Left hindlimb (tissue), 1 donor: Measurements from ENCODE around the gene SEPTIN5.
"Not testable (repeated sequence)": the region's sequence is repeated elsewhere in the genome, so short reads cannot be mapped to it uniquely, and the experiment has no call there.

ENCODE experiments used
- DNase-seq: peaks from one replicate; pipeline ENCODE4 v3.0.0-alpha.2; 2018

Gene SEPTIN5

DNA sequence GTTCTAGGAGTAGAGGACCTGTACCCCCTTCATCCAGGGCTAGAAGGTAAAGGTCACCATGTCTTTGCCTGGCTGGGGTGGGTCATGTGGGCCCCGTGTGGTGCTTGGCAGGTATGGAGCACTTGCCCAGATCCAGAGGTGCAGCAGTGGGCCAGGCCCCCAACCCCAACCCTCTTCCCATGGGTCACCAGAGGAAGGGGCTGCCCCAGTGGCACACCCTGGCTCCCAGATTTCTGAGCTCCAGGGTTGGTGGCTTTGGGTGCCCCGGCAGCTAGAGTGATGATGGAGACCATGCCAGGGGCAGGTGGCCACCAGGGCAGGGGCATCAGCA is 6.7 kb downstream of the SEPTIN5 start:
- DNase-seq, result no peak

DNA sequence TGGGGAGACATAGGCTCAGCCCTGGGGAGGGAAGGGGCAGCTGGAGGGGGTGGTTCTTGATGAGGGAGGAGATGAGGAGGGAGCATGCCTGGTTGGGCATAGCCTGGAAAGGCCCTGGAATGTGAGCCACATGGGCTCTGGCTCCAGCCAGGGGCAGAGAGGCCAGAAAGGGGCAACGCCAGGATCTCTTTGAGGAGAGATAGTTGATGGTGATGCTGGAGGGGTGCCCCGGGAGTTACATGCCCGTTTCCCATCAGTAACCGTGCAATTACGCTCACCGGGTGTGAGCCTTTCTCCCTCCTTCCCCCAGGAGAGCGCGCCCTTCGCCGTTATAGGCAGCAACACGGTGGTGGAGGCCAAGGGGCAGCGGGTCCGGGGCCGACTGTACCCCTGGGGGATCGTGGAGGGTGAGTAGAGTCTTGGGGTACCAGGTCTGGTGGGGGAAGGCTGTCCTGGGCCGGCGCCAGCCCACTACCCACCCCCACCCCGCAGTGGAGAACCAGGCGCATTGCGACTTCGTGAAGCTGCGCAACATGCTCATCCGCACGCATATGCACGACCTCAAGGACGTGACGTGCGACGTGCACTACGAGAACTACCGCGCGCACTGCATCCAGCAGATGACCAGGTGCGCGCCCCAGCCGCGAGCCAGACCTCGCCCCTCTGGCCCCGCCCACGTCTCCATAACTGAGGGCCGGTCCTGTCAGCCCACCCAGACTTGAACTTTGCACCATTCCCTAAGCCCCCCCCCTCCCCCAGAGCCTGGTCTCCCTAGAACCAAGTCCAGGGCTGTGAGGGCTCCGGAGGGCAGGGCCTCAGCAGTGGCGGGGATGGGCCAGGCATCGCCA is 7.3 kb downstream of the SEPTIN5 start:
- peak; percentile 51 for DNase-seq

DNA sequence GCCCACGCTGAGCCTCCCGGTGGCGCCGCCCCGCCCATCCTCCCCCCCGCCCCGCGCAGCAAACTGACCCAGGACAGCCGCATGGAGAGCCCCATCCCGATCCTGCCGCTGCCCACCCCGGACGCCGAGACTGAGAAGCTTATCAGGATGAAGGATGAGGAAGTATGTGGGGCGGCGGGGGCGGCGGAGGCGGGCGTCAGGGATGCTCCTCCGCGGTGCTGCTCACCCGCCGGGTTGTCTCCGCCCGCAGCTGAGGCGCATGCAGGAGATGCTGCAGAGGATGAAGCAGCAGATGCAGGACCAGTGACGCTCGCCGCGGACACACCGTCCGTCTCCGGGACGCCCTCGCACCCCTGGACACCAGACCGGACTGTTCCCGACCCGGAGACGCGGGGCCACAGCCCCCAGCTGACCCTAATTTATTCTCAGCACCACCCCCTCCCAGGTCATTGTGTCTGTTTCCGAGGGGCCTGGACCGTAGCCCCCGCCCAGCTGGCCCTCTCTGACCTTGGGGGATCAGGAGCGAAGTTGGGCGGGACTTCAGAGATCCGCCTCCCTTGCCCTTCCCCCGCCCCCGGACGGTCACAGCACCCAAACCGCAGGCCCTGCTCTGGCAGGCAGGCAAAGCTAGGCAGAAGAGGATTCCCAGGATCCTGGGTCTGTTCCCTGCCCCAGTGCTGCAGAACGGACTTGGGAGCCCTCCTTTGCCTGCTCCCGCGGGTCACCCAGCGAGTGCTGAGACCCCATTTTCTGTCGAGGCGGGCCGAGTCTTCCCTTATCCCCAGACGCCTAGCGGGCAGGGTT is 8.1 kb downstream of the SEPTIN5 start:
- peak; percentile 64 for DNase-seq

- DNase-seq, result no peak
These were observed 8.6 kb downstream of the SEPTIN5 start for GRCh38 chr22:19722982-19723231.

DNA sequence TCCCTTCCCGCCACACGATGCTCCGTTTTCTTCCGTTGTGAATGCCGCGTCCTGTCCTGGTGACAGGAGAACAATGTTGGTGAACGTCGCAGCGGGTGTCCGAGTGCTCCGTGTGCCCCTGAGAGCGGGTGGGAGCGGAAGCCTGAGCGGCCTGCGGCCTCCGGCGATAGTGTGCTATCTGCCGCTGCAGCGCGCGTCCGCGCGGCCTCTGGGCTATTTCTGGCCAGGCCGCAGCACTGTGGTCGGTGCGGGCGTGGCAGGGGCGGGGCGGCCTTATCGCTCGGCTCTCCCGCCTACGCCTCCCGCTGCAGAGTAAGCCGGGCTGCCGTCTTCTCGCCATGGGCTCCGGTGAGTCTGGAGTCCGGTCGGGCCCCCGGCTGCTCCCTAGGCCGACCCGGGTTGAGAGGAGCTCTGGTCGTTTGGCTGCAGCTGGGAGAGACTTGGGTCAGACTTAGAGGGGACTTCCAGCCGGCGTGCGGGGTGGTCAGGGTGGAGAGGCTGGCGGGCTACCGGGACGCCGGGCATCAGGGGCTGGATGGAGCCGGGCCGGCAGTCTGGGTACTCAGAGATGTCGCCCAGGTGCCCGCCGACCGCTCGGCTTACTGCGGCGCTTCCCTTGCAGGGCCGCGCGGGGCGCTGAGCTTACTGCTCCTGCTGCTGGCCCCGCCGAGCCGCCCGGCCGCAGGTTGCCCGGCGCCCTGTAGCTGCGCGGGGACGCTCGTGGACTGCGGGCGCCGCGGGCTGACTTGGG is 9.1 kb downstream of the SEPTIN5 start, which contains the start of gene GP1BB:
Gene GP1BB (plus strand): TSS at position 308 of the 751 bp plus-strand sequence. CDS start 31 bp downstream, at position 339.
- peak; percentile 45 for DNase-seq

DNA sequence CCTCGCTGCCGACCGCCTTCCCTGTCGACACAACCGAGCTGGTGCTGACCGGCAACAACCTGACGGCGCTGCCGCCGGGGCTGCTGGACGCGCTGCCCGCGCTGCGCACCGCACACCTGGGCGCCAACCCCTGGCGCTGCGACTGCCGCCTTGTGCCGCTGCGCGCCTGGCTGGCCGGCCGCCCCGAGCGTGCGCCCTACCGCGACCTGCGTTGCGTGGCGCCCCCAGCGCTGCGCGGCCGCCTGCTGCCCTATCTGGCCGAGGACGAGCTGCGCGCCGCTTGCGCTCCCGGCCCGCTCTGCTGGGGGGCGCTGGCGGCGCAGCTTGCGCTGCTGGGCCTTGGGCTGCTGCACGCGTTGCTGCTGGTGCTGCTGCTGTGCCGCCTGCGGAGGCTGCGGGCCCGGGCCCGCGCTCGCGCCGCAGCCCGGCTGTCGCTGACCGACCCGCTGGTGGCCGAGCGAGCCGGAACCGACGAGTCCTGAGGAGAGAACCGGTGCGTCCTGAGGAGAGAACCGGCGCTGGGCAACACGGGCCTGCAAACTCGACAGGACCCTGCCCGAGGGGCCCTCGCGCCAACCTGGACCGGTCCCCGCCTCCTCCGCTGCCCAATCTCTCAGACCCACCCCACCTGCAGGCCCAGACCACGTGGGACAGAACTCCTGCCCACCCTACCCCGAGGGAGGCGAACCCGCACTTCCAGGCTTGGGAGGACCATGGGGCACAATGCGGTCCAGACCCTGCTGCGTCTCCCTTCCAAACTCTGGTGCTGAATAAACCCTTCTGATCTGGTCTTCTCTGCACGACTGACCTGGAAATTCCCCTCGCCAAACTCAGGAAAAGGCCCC is 9.9 kb downstream of the SEPTIN5 start:
- DNase-seq, result peak; percentile 48

DNA sequence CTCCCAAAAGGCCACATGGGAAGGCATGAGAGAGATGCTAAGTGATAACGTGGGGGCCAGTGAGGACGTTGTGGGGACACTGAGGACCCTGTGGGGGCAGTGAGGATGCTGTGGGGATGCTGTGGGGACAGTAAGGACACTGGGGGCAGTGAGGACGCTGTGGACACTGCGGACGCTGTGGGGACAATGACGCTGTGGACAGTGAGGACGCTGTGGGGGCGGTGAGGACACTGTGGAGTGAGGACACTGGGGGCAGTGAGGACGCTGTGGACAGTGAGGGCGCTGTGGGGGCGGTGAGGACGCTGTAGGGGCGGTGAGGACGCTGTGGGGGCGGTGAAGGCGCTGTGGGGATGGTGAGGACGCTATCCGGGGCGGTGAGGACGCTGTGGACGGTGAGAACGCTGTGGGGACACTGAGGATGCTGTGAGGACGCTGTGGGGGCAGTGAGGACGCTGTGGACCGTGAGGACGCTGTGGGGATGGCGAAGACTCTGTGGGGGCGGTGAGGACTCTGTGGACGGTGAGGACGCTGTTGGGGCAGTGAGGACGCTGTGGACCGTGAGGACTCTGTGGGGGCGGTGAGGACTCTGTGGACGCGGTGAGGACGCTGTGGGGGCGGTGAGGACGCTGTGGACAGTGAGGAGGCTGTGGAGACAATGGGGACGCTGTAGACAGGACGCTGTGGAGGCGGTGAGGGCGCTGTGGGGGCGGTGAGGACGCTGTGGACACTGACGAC is 10.8 kb downstream of the SEPTIN5 start:
- DNase-seq, result no peak

DNA sequence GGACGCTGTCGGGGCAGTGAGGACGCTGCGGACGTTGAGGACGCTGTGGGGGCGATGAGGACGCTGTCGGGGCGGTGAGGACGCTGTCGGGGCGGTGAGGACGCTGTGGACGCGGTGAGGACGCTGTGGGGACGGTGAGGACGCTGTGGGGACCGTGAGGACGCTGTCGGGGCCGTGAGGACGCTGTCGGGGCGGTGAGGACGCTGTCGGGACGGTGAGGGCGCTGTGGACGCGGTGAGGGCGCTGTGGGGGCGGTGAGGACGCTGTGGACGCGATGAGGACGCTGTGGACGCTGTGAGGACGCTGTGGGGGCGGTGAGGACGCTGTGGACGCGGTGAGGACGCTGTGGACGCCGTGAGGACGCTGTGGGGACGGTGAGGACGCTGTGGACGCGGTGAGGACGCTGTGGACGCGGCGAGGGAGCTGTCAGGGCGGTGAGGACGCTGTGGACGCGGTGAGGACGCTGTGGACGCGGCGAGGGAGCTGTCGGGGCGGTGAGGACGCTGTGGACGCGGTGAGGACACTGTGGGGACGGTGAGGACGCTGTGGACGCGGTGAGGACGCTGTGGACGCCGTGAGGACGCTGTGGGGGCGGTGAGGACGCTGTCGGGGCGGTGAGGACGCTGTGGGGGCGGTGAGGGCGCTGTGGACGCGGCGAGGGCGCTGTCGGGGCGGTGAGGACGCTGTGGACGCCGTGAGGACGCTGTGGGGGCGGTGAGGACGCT is 11.9 kb downstream of the SEPTIN5 start:
- DNase-seq, result not testable (repeated sequence)

GRCh38 chr22:19727310-19728150 is 13.2 kb downstream of the SEPTIN5 start:
- no peak for DNase-seq

- DNase-seq, result no peak
These were observed 14.0 kb downstream of the SEPTIN5 start for GRCh38 chr22:19728271-19728670.

DNA sequence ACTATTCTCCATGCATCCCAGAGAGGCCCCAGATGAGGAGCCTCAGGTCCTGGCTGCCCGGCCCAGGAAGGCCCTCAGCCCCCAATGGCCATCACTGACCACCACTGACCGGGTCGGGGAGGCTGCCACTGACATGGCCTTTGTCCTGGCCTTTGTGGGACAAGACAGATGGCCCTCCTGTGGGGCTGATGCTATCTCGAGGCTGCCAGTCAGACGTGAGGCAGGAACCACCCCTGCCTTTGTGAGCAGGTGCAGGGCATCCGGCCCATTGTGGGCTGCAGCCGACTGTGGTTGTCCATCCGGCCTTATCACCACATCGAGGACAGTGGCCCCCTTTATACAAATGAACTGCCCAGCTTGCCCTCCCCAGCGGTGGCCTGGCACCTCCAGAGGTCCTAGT is 14.5 kb downstream of the SEPTIN5 start:
- no peak for DNase-seq

DNA sequence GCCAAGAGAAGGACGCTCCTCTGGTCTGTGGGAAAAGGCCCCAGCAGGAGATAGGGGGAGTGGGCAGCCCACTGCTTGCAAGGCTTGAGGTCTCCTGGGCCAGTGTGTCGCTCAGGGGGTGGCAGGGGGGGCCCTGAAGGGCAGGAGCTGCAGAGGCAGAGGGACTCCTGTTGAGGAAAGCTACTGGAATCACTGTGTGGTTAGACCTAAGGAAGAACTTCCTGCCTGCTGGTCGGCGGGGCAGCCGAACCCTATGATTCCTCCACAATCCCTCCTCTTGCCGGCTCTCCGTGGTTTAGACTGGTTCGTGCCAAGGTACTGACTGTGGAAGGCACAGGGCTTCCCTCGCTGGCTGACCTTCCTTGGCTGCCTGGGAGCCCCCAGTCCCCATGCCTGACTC is 15.2 kb downstream of the SEPTIN5 start:
- DNase-seq, result no peak

- DNase-seq, result no peak
These were observed 15.9 kb downstream of the SEPTIN5 start for GRCh38 chr22:19730198-19730597.

DNA sequence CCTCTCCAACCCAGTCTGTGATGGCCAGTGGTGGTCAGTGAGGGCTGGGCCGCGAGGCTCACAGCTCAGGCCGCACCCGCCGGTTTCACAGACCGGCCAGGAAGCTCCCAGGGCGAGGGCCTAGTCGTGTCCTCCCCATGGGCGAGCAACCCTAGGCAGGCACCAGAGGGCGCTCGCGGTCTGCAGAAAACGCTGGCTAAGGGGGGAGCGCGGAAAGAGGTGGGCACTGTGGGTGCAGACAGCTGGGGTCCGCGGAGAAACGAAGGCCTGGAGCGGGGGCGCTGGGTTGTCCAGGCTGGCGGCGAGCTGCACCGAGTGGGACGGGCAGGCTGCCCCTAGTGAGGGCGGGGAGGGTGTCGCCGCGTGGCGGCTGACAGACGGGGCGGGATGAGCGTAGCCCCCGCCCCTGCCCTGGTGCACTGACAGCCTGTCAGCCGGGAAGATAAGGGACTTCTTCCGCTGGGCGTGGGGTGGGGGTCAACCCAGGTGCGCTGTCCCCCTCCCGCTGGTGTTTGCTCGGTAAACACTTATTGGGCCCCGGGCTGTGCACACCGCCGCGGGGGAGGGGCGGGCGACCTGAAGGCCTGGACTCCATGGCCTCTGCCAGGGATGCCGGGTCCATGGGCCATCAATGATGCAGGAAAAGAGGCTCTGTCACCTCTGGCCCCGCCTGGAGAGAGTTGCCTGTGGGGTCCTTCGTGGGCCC is 16.5 kb downstream of the SEPTIN5 start:
- peak; percentile 89 for DNase-seq

DNA sequence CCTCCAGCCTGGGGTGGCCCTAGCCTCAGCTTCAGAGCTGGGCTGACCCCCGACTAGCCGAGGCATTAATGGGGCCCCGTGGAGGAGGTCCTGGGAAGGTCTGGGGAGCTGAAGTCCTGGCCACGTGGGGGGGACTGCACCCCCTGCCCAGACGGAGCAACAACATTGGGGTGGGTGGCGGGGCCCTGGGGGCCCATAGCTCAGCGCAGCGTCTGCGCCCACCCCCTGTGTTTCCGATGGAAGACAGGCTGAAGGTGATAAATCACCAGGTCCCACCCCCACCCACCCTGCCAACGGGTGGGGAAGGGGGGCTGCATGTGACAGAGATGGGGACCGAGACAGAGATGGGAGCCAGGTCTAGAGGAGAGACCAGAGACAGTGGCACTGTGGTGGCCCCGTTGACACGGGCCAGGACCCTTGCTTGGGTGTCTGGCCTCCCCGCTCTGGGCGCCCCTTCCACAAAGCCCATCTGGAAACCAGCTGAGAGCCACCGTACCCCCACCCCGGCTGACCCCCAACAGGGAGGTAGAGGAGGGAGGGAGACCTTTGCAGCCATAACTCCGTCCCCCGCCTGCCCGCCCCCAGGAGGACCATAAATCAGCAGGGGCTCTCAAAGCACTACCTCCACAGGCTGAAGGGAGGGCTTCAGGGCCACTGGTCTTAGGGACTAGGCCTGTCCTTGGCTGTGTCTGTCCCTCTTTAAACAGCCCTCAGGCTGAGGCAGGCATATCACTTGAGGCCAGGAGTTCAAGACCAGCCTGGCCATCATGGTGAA is 17.2 kb downstream of the SEPTIN5 start:
- no peak for DNase-seq

DNA sequence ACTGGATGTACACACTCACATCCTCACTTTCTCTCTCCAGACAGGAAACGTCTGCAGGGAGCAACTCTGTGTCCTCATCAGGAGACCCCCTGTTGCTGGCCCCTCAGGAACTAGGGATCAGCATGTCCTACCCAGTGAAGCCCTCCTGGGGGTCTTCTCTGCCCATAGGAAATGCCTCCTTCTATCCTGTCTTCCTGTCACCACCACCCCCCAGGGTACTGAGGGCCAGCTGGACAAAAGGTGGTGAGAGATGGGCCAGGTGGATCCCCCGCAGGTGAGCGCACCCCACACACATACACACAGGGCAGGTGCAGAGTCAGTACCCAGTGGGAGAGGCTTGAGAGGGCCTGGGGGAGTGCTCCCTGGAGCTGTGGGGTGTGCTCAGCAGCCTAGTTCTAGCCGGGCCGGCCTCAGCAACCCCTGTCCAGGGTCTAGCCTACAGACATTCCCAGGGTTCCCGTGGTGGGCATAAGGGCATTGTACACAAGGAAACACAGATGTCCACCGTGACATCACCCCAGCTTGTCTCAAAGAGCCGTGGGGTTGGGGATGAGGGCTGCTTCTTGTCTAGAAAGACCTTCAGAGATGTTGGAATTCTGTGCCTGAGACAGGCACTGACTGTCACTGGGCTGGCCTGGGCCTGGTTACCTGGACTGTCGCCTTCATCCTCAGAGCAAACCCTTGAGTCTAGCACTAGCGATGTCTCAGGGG is 18.3 kb downstream of the SEPTIN5 start:
- no peak for DNase-seq

DNA sequence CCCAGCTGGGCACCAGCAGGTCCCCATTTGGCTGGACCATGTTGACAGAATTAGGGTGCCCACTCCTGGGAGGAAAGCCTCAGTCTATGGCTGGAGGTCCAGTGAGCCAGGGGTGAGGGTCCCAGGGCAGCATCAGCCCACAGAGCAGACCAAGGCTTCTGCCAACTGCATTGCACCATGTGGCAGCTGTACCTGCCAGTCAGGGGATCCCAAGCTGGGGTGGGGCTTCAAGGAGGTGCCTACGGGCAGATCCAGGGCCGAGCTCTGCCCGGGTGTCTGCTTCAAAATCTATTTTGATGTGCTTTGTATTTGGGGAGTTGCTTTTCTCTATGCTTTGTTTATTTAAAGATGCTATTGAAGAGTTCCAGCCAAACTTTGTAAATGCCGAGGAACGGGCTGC is 19.5 kb downstream of the SEPTIN5 start:
- DNase-seq, result no peak

GRCh38 chr22:19734163-19734562 is 19.9 kb downstream of the SEPTIN5 start:
- no peak for DNase-seq
